Neuronal stem cell (in vitro differentiated cells): ENCODE data around the gene SIRPA.

ENCODE experiments used
- DNase-seq: peaks from one replicate; pipeline ENCODE4 v3.0.0-alpha.2; 2013; ENCODE audit warnings: low spot score
- H2AFZ ChIP-seq: one replicate; pipeline ENCODE4 v1.6.1; 2013; ENCODE audit warnings: mild to moderate bottlenecking, low read length, inconsistent platforms
- H2AK5ac ChIP-seq: 2 replicates; pipeline ENCODE4 v1.6.1; 2013; ENCODE audit warnings: low read depth, mild to moderate bottlenecking, inconsistent platforms, low read length, moderate library complexity, mixed read lengths
- H2BK120ac ChIP-seq: 2 replicates; pipeline ENCODE4 v1.6.1; 2013; ENCODE audit warnings: low read depth, mild to moderate bottlenecking, inconsistent platforms, low read length, moderate library complexity, mixed read lengths
- H2BK12ac ChIP-seq: one replicate; pipeline ENCODE4 v1.6.1; 2013; ENCODE audit warnings: low read length, inconsistent platforms
- H2BK15ac ChIP-seq: 2 replicates; pipeline ENCODE4 v1.6.1; 2013; ENCODE audit warnings: mild to moderate bottlenecking, low read length, inconsistent platforms, mixed read lengths
- H2BK5ac ChIP-seq: one replicate; pipeline ENCODE4 v1.6.1; 2013; ENCODE audit warnings: inconsistent platforms, mild to moderate bottlenecking, low read length, moderate library complexity
- H3K14ac ChIP-seq: one replicate; pipeline ENCODE4 v1.6.1; 2013; ENCODE audit warnings: low read length, inconsistent platforms
- H3K18ac ChIP-seq: 2 replicates; pipeline ENCODE4 v1.6.1; 2013; ENCODE audit warnings: low read length, inconsistent platforms
- H3K23ac ChIP-seq: 2 replicates; pipeline ENCODE4 v1.6.1; 2013; ENCODE audit warnings: low read depth, mild to moderate bottlenecking, mixed read lengths, low read length, inconsistent platforms; ENCODE audit not compliant: poor library complexity
- H3K27ac ChIP-seq: replicated peaks from 3 replicates; pipeline ENCODE4 v1.5.1; 2013; ENCODE audit warnings: low read length, inconsistent platforms
- H3K27me3 ChIP-seq, 3 experiments: 2 replicates each; pipeline ENCODE4 v1.6.1; 2013; ENCODE audit warnings: low read length in 3 of 3, mild to moderate bottlenecking in 2 of 3, inconsistent platforms in 1 of 3, low read depth in 1 of 3, mixed read lengths in 1 of 3, moderate library complexity in 1 of 3; ENCODE audit not compliant: control insufficient read depth in 3 of 3, insufficient read depth in 3 of 3
- H3K36me3 ChIP-seq, 2 donors: replicated peaks in 1 of 2; 2 replicates each; pipeline ENCODE4 v1.6.1; 2013; ENCODE audit warnings: low read length in 2 of 2; ENCODE audit not compliant: control insufficient read depth in 2 of 2, insufficient read depth in 2 of 2
- H3K4ac ChIP-seq: 2 replicates; pipeline ENCODE4 v1.6.1; 2013; ENCODE audit warnings: inconsistent platforms, mild to moderate bottlenecking, low read length, moderate library complexity
- H3K4me1 ChIP-seq, 2 donors: 1 replicate in 1 of 2; 2 replicates in 1 of 2; pipeline ENCODE4 v1.6.1; 2013; ENCODE audit warnings: low read length in 2 of 2, low read depth in 1 of 2; ENCODE audit not compliant: control insufficient read depth in 2 of 2, insufficient read depth in 1 of 2
- H3K4me2 ChIP-seq: one replicate; pipeline ENCODE4 v1.6.1; 2013; ENCODE audit warnings: mild to moderate bottlenecking, low read length, inconsistent platforms; ENCODE audit not compliant: insufficient read depth, poor library complexity, severe bottlenecking
- H3K4me3 ChIP-seq, 2 donors: 2 replicates each; pipeline ENCODE4 v1.5.1; 2013; ENCODE audit warnings: low read length in 2 of 2, mild to moderate bottlenecking in 2 of 2, inconsistent platforms in 1 of 2, moderate library complexity in 1 of 2
- H3K79me1 ChIP-seq: one replicate; pipeline ENCODE4 v1.6.1; 2013; ENCODE audit warnings: low read depth, mild to moderate bottlenecking, inconsistent platforms, low read length, moderate library complexity
- H3K9ac ChIP-seq: one replicate; pipeline ENCODE4 v1.6.1; 2013; ENCODE audit warnings: mild to moderate bottlenecking, low read depth, low read length, inconsistent platforms; ENCODE audit not compliant: poor library complexity
- H3K9me3 ChIP-seq, 2 donors: replicated peaks in 1 of 2; 2 replicates each; pipeline versions ENCODE3 to v1.6.1; 2013; ENCODE audit warnings: low read length in 2 of 2, mild to moderate bottlenecking in 2 of 2, inconsistent platforms in 1 of 2, low read depth in 1 of 2, mixed read lengths in 1 of 2, moderate library complexity in 1 of 2; ENCODE audit not compliant: control insufficient read depth in 2 of 2, insufficient read depth in 1 of 2
- H4K8ac ChIP-seq: one replicate; pipeline ENCODE4 v1.6.1; 2013; ENCODE audit warnings: low read depth, mild to moderate bottlenecking, inconsistent platforms, low read length, moderate library complexity
- H4K91ac ChIP-seq: one replicate; pipeline ENCODE4 v1.6.1; 2013; ENCODE audit warnings: low read length, low read depth, mild to moderate bottlenecking, inconsistent platforms; ENCODE audit not compliant: poor library complexity
- WGBS, 2 donors: extraction: QIAGEN DNeasy Blood & Tissue Kit; methylation state at CpG; one replicate each; pipeline ENCODE4 v1.1.7; 2013; ENCODE audit warnings: missing lambda C conversion rate in 2 of 2, mixed read lengths in 1 of 2; ENCODE audit not compliant: insufficient read length in 2 of 2, insufficient replicate concordance in 1 of 2; ENCODE audit errors: extremely low coverage in 2 of 2; 5-methylcytosine and 5-hydroxymethylcytosine counted together

The SIRPA gene

GRCh38 chr20:1937316-1937976 lies 42.2 kb downstream of the SIRPA start:
- Histone ChIP-seq H2BK5ac (no peak overlapping the region), H3K27me3 (no peaks in the 10 kb centered on the region), H2BK120ac (no peak overlapping the region), H2BK15ac (no peak overlapping the region), H3K79me1 (no peaks in the 10 kb centered on the region), H4K8ac (no peak overlapping the region), H3K4me1 (peaks cover 0 to 2% of the 10 kb centered on the region in 2 donors), H2AFZ (no peak overlapping the region), H3K36me3 (peaks cover 0 to 3% of the 10 kb centered on the region in 2 donors), H3K4ac (no peak overlapping the region), H2AK5ac (no peak overlapping the region), H3K18ac (no peak overlapping the region), H3K23ac (no peak overlapping the region), H3K9ac (no peak overlapping the region), H3K4me2 (no peak overlapping the region), H3K27ac (no peak overlapping the region), H3K9me3 (no peaks in the 10 kb centered on the region), H3K14ac (no peak overlapping the region), H4K91ac (no peak overlapping the region), H2BK12ac (no peak overlapping the region), H3K4me3 (no peak overlapping the region)
- WGBS, 2 donors = no CpG with 5 or more reads among the region's 25 CpGs
- no peak for DNase-seq

- Histone ChIP-seq H2BK5ac (no peak overlapping the region), H4K91ac (no peak overlapping the region), H3K36me3 (peaks cover 0 to 3% of the 10 kb centered on the region in 2 donors), H3K27ac (no peak overlapping the region), H2AK5ac (no peak overlapping the region), H2BK12ac (no peak overlapping the region), H3K9me3 (no peaks in the 10 kb centered on the region), H3K27me3 (peaks cover 0 to 10% (median 0%) of the 10 kb centered on the region in 3 experiments), H4K8ac (no peak overlapping the region), H3K4me1 (peaks cover 0 to 2% of the 10 kb centered on the region in 2 donors), H2BK120ac (no peak overlapping the region), H3K79me1 (no peaks in the 10 kb centered on the region), H3K18ac (no peak overlapping the region), H3K4me3 (no peak overlapping the region), H3K4me2 (no peak overlapping the region), H3K23ac (no peak overlapping the region), H2AFZ (no peak overlapping the region), H3K9ac (no peak overlapping the region), H2BK15ac (no peak overlapping the region), H3K4ac (no peak overlapping the region), H3K14ac (no peak overlapping the region)
- no peak for DNase-seq
- WGBS, 2 donors = no CpG with 5 or more reads among the region's 14 CpGs
Measured at GRCh38 chr20:1938464-1939269, 43.5 kb downstream of the SIRPA start.

- no CpG with 5 or more reads among the region's 4 CpGs for WGBS, 2 donors
- no peak overlapping the region for H2BK120ac ChIP-seq
Measured at GRCh38 chr20:1939270-1939595, 44.0 kb downstream of the SIRPA start.

GRCh38 chr20:1940581-1940980 lies 45.4 kb downstream of the SIRPA start:
- no CpG with 5 or more reads among the region's 5 CpGs for WGBS, 2 donors
- no peak overlapping the region for H3K18ac ChIP-seq

More at GRCh38 chr20:1939270-1939595, 44.0 kb downstream of the SIRPA start:
- no peak for DNase-seq
- Histone ChIP-seq H3K4me2 (no peak overlapping the region), H3K9me3 (no peaks in the 10 kb centered on the region), H2BK5ac (no peak overlapping the region), H3K14ac (no peak overlapping the region), H3K79me1 (no peaks in the 10 kb centered on the region), H3K27me3 (peaks cover 0 to 15% (median 0%) of the 10 kb centered on the region in 3 experiments), H3K23ac (no peak overlapping the region), H2BK12ac (no peak overlapping the region), H4K91ac (no peak overlapping the region), H3K4ac (no peak overlapping the region), H3K27ac (no peak overlapping the region), H2AK5ac (no peak overlapping the region), H3K36me3 (peaks cover 0 to 3% of the 10 kb centered on the region in 2 donors), H3K4me1 (peaks cover 0 to 2% of the 10 kb centered on the region in 2 donors), H3K4me3 (no peak overlapping the region), H2AFZ (no peak overlapping the region), H4K8ac (no peak overlapping the region), H3K18ac (no peak overlapping the region), H2BK15ac (no peak overlapping the region), H3K9ac (no peak overlapping the region)

More at GRCh38 chr20:1940581-1940980, 45.4 kb downstream of the SIRPA start:
- Histone ChIP-seq H2AK5ac (no peak overlapping the region), H3K4me2 (no peak overlapping the region), H2BK15ac (no peak overlapping the region), H4K8ac (no peak overlapping the region), H3K4me1 (peaks cover 0 to 2% of the 10 kb centered on the region in 2 donors), H2AFZ (no peak overlapping the region), H3K4me3 (no peak overlapping the region), H3K27me3 (peaks cover 0 to 29% (median 0%) of the 10 kb centered on the region in 3 experiments), H2BK5ac (no peak overlapping the region), H3K9ac (no peak overlapping the region), H3K4ac (no peak overlapping the region), H3K36me3 (peaks cover 0 to 3% of the 10 kb centered on the region in 2 donors), H3K14ac (no peak overlapping the region), H3K9me3 (no peaks in the 10 kb centered on the region), H3K27ac (no peak overlapping the region), H3K79me1 (no peaks in the 10 kb centered on the region), H3K23ac (no peak overlapping the region), H2BK12ac (no peak overlapping the region), H2BK120ac (no peak overlapping the region), H4K91ac (no peak overlapping the region)
- DNase-seq = no peak
